ENCODE data around the gene PDE4B. TPM values are rescaled to one million over a fixed set of nuclear protein-coding genes. Genes with fewer than 3 reads are reported as not detected.

The PDE4B gene
- total and polyA plus RNA-seq, 10 of the 15 experiments (the other 5 are each of a cell fraction or from before 2014, with no cell fraction given), result 3.0 to 13.2 (median 5.7) TPM

- no TSS peak for BruUV-seq (replicated peaks)
- POLR2A ChIA-PET, result no interaction called here
Measured at GRCh38 chr1:66177510-66177909, 384.8 kb downstream of the PDE4B start.

GRCh38 chr1:66182026-66182425 lies 389.3 kb downstream of the PDE4B start:
- ATAC-seq, result no peak
- no peak overlapping the region for H3K4me2 ChIP-seq (ENCODE audit: control insufficient read depth, insufficient read depth)
- intact Hi-C loops (cut with micrococcal nuclease; ENCODE audit: unreplicated experiment), result no loop called here
- TF ChIP-seq TBL1XR1 (IDR thresholded peaks at IDR 0.05; ENCODE audit: low read depth, low read length) (no peak), NFYA (IDR thresholded peaks at IDR 0.05; ENCODE audit: borderline replicate concordance, low read depth, low read length) (no peak), NKRF (conservative IDR thresholded peaks at IDR 0.05) (no peak), JUND (IDR thresholded peaks at IDR 0.05; ENCODE audit: low read depth, low read length) (no peak), RELB (IDR thresholded peaks at IDR 0.05; ENCODE audit: low read depth) (no peak)

More at GRCh38 chr1:66177510-66177909, 384.8 kb downstream of the PDE4B start:
- 29% methylated on average over 2 of the region's 2 CpGs for WGBS (ENCODE audit: insufficient coverage, insufficient replicate concordance, low lambda C conversion rate, missing lambda C conversion rate)
- Histone ChIP-seq H3K4me1 (ENCODE audit: control insufficient read depth, insufficient read depth, low read length) (no peaks in the 10 kb centered on the region), H3K4me2 (ENCODE audit: control insufficient read depth, insufficient read depth) (no peak overlapping the region), H3K27me3 (replicated peaks in 1 of 2; ENCODE audit: control insufficient read depth in 2 of 2, insufficient read depth in 2 of 2, low read length in 1 of 2) (no peaks in the 10 kb centered on the region; a peak in 1 of 4 replicates), H3K27ac (ENCODE audit: control insufficient read depth, insufficient read depth) (no peak overlapping the region), H3K36me3 (ENCODE audit: control insufficient read depth in 2 of 2, insufficient read depth in 2 of 2, low read length in 1 of 2) (no peaks in the 10 kb centered on the region), H3K9me3 (replicated peaks; ENCODE audit: control insufficient read depth, insufficient read depth, low read length) (no peaks in the 10 kb centered on the region), H2AFZ (ENCODE audit: control insufficient read depth, low read depth, low read length) (no peak overlapping the region), H3K4me3 (no peak overlapping the region), H4K20me1 (ENCODE audit: control insufficient read depth, insufficient read depth) (no peaks in the 10 kb centered on the region), H3K9ac (ENCODE audit: control insufficient read depth, insufficient read depth, low read length) (no peak overlapping the region), H3K79me2 (ENCODE audit: control insufficient read depth, insufficient read depth, low read length) (no peaks in the 10 kb centered on the region)
- in situ Hi-C loops (cut with MboI) (no loop called here), intact Hi-C loops (cut with micrococcal nuclease; ENCODE audit: unreplicated experiment) (no loop called here)
- FAIRE-seq (no peak), DNase-seq (ENCODE audit: low read depth, low spot score) (no peak), ATAC-seq (no peak)
- TF ChIP-seq SREBF2 (IDR thresholded peaks at IDR 0.05; ENCODE audit: low read length), result no peak
- no peak for TF ChIP-seq NR2F1 (conservative IDR thresholded peaks at IDR 0.05)
- TF ChIP-seq POU2F2 (IDR thresholded peaks at IDR 0.05; ENCODE audit: borderline replicate concordance, low read depth, low read length), result no peak
- no peak for TF ChIP-seq BRCA1 (IDR thresholded peaks at IDR 0.05; ENCODE audit: low read depth, low read length)
- TF ChIP-seq YBX1 (IDR thresholded peaks at IDR 0.05), result no peak
- no peak for TF ChIP-seq CHD1 (IDR thresholded peaks at IDR 0.05; ENCODE audit: low read depth, low read length)
- no peak for TF ChIP-seq HDAC2 (IDR thresholded peaks at IDR 0.05)
- no peak for TF ChIP-seq SMARCA5 (IDR thresholded peaks at IDR 0.05)
- CTCF ChIA-PET, result no interaction called here
- SMC1A ChIA-PET (ENCODE audit: uncharacterized antibody, unreplicated experiment), result interaction anchor here (1.9 kb wide), 1 partner anchor 269 kb away, joined by 7 read pairs; no protein-coding TSS in a partner anchor
- RAD21 ChIA-PET (ENCODE audit: unreplicated experiment), result no interaction called here

More at GRCh38 chr1:66182026-66182425, 389.3 kb downstream of the PDE4B start:
- Histone ChIP-seq H3K36me3 (ENCODE audit: control insufficient read depth in 2 of 2, insufficient read depth in 2 of 2, low read length in 1 of 2) (no peaks in the 10 kb centered on the region), H3K4me3 (no peak overlapping the region), H3K79me2 (ENCODE audit: control insufficient read depth, insufficient read depth, low read length) (no peaks in the 10 kb centered on the region), H3K9me3 (replicated peaks; ENCODE audit: control insufficient read depth, insufficient read depth, low read length) (no peaks in the 10 kb centered on the region), H3K27ac (ENCODE audit: control insufficient read depth, insufficient read depth) (no peak overlapping the region), H3K27me3 (replicated peaks in 1 of 2; ENCODE audit: control insufficient read depth in 2 of 2, insufficient read depth in 2 of 2, low read length in 1 of 2) (no peaks in the 10 kb centered on the region; a peak in 1 of 4 replicates), H4K20me1 (ENCODE audit: control insufficient read depth, insufficient read depth) (no peaks in the 10 kb centered on the region), H3K4me1 (ENCODE audit: control insufficient read depth, insufficient read depth, low read length) (no peaks in the 10 kb centered on the region), H3K9ac (ENCODE audit: control insufficient read depth, insufficient read depth, low read length) (no peak overlapping the region), H2AFZ (ENCODE audit: control insufficient read depth, low read depth, low read length) (no peak overlapping the region)
- FAIRE-seq (no peak), DNase-seq (ENCODE audit: low read depth, low spot score) (no peak)
- no TSS peak for BruUV-seq (replicated peaks)
- ChIA-PET CTCF (interaction anchor here (1.1 to 1.4 kb wide), 2 partner anchors 34 to 60 kb away, joined by 3 to 5 read pairs; no protein-coding TSS in a partner anchor), SMC1A (ENCODE audit: uncharacterized antibody, unreplicated experiment) (interaction anchor here (1.2 to 1.9 kb wide), 3 partner anchors 9 to 60 kb away, joined by 3 to 4 read pairs (median 4); no protein-coding TSS in a partner anchor), POLR2A (no interaction called here), RAD21 (ENCODE audit: unreplicated experiment) (no interaction called here)
- in situ Hi-C loops (cut with MboI), result no loop called here
- 4% methylated on average over 4 of the region's 4 CpGs for WGBS (ENCODE audit: insufficient coverage, insufficient replicate concordance, low lambda C conversion rate, missing lambda C conversion rate)

All from GM12878 (cell line).